DMS53 (cell line): Measurements from ENCODE around the gene MAML2.
A peak's percentile ranks its signal among the peaks of the same experiment; 100 is the strongest.

Experiments
- DNase-seq: peaks from one replicate; lab custom pipeline; 2025; lab: John Stamatoyannopoulos, UW

MAML2 gene

DNA sequence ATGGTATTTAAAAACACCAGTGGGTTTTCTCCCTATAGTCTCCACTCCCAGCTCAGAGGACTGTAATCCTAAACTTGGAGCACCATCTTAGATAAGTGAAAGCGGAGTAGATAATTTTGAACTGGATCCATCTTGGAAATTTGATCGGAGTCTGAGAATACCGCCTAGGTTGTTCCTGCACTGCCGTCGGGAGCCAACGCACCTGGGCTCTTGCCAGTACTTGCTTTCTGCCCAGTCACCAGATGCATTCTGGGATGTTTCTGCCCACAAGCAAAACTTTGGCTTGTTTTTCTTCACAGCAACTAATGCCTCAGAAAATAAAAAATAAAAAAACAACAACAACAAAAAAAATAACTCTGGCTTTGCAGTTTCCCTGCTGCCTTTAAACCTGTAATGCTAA is 306.1 kb downstream of the MAML2 start:
- no peak for DNase-seq

- no peak for DNase-seq
Measured at GRCh38 chr11:96035740-96036078, 307.3 kb downstream of the MAML2 start.

DNA sequence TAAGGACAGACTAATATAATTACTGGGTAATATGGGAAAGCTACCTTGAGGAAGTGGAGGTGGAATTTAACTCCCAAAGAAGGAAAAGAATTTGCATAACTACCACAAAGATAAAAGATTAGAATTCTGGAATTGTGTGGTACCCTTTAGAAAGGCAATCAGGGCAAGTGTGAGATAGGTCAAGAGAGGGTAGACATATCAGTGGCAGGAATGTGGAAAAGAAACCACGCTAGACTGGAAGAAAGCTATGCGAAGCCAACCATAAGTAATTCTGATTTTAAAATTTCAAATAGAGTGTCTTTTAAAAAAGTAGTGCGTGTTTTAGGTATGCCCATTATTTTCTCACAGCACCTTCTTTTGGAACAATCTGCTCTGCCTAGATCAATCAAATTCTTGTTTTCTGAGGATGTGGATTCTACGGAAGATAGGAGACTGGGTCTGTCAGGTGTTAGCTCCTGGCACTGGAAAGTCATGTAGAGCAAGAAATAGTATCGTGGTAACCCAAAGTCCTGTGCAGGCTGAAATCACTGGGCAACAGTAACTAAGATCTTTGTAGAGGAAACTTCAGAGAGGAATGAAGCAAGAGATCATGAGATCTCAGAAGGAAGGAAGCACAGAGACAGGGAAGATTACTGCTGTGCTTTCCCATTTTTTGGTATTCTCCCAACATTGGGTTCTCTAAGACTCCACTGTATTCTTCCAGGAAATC is 307.8 kb downstream of the MAML2 start:
- no peak for DNase-seq

GRCh38 chr11:96033599-96033998 is 309.4 kb downstream of the MAML2 start:
- no peak for DNase-seq

DNA sequence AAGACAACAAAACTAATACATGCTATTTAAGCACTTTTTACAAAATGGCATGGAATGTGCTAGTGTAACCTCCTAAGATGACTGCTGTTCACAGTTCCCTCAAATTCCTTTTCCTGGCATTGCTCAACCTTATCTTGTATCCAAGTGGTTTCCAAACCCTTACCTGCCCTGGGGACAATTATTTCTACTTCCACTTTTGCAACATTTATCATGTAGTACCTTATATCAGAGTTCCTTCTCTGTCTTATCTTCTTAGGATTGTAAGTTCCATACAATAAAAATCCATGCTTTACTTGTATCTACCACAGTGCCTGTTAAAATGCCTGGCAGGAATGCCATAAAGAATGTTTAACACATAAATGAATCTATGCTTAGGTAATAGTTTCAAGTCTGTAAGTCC is 309.9 kb downstream of the MAML2 start:
- DNase-seq, result no peak

DNA sequence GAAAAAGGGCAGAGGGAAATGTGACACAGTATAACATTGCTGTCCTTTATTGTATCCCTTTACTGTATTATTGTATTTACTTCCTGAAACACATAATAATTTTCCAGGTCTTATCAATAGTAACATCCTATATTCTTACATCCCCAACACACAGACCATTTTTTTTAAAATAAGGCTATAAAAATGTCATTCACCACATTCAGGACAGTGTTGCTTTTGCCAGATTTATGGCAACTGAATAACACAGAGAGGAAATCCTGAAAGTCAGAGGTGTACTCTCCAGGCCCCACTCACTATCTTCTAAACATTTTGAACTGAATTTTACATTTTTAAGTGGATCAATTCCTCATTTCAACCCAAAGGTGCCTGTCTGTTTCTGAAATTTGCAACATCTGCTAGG is 314.2 kb downstream of the MAML2 start:
- DNase-seq, result no peak

DNA sequence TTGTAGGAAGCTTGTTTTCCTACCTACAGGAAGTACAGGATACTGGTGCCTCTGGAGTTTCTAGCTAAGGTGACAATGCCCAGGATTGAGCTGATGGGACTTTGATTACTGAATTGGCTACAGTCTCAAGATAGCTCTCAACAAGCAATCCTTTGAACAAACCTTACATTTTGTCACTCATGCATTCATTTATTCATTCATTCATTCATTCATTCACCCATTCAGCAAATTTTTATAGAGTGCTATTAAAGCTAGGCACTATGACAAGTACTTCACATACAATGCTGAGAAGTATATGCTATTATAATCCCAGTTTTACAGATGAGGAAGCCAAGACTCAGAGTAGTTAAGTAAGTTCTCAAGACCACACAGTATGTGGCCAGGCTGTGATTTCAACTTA is 316.0 kb downstream of the MAML2 start:
- no peak for DNase-seq

DNA sequence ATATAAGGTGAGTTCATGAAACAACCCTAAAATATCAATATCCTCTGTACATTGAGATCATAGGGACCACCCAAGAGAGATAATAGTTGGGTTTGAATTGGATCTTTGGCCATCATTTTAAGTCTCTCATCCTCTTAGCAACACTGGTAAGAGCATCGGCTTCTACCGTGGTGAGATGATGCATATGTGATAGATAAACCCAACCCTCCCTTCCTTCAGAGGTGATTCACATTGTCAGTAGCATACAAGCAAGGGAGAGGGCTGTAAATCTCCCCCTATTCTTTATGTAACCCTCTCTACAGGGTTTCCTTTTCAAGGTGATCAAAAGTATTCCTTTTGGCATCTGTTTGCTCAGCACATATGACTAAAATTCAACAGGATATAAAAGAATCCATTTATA is 316.7 kb downstream of the MAML2 start:
- no peak for DNase-seq

GRCh38 chr11:96024666-96025065 is 318.3 kb downstream of the MAML2 start:
- no peak for DNase-seq

- DNase-seq, result no peak
Measured at GRCh38 chr11:96023275-96023674, 319.7 kb downstream of the MAML2 start.

- DNase-seq, result no peak
Measured at GRCh38 chr11:96021901-96022650, 320.9 kb downstream of the MAML2 start.

DNA sequence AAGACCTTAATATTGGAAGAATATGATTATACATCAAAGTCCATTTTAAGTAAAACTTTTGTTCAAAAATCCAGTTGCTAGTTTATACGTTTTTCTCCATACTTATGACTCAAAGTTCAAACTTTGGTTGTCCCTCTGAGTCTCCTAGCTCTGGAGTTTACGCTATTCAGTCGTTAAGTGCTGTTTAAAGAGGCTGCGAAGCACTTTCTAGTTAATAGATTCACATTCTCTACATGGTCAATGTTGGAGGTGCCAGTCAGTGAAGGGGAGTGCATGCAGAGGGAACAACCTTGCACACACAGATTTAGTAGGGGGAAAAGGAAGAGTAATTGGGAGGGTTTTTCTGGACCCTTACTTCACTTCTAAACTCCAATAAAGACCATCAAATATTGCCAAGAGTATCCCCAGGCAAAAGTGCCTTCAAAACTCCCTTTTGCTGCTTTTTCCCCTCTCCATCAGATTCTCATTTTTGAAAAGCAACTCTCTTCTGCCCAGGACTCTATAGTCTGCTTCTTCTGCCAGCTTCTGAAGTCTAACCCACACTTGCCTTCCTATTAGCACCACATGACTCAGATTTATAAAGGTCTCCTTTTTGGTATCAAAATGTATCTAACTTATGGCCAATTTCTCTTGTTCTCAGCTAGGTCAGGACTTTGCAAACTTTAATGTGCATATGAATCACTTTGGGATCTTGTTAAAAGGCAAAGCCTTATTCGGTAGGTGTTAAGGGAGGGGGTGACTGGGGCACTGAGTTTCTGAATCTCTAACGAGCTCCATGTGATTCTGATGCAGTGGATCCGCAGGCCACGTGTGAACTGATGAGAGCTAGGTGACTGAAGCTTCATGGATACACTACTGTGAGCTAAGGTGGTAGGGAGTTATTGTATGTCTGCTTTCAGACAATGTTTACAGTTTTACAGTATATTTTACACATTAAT is 322.9 kb downstream of the MAML2 start:
- DNase-seq, result no peak

DNA sequence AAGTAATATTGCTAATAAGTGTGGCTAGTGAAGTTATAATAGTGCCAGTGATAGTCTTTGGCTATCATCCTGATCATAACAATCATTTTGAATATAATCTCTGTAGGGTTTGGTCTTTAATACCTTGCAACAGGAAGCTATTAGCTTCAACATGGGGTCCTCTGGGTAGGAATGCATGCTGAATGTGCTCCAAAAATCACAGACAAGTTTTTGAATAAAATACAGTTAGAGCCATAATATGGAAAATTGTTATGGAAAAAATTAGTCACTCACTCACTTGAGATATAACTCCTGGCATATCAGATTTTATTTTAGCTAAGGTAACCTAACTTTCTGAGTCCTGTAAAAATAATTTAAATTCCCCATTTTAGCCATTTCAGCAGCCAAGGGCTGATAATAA is 323.7 kb downstream of the MAML2 start:
- no peak for DNase-seq

DNA sequence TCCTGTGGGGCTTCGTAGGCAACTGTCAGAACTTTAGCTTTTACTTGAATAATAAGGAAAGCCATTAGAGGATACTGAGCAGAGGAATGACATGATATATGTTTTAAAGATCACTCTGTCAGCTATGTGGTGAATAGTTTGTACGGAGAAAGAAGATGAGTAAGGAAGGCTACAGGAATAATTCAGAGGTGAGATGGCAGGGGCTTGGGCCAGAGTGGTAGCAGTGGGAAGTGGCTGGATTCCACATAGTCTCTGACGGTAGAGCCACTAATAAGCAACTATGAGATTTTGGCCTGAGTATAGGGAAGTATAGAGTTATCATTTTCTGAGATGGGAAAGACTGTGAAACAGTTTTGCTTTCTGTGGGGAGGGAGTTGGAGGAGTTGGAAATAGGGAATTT is 325.1 kb downstream of the MAML2 start:
- DNase-seq, result no peak

GRCh38 chr11:96016978-96017502 is 326.0 kb downstream of the MAML2 start:
- no peak for DNase-seq

- DNase-seq, result peak; percentile 33
Measured at GRCh38 chr11:96015906-96016565, 327.0 kb downstream of the MAML2 start.

DNA sequence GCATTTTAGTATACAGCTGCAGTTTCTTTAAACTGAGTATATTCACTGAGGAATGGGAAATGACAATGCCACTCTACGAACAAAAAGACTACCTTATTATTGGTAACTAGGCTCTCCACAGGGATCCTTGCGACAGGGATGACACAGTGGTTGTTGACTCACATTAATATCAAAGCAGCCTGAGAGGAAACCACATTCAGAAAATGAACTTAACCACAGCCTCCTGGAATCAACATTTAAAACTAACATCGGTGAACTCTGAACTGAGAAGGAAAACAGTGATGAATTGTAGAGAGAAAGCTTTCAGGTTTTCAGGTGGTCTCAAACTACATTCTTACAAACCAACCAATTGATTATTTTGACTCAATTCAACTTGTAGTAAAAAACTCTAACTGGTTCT is 328.8 kb downstream of the MAML2 start:
- DNase-seq, result peak; percentile 44

GRCh38 chr11:96013461-96014213 is 329.4 kb downstream of the MAML2 start:
- DNase-seq, result no peak

GRCh38 chr11:96012086-96012824 is 330.7 kb downstream of the MAML2 start:
- DNase-seq, result peak; percentile 99

- no peak for DNase-seq
Measured at GRCh38 chr11:96010683-96011082, 332.3 kb downstream of the MAML2 start.
